C4-2B (cell line): ENCODE measurements around the gene CTR9.
A peak's percentile ranks its signal among the peaks of the same experiment; 100 is the strongest.

ENCODE experiments used
- H3K27ac ChIP-seq: fragments of 450-650 bp; 2 replicates; pipeline ENCODE4 v1.5.1; 2017
- ZFX ChIP-seq: fragments of 450-650 bp; IDR thresholded peaks from 2 replicates; pipeline ENCODE4 v1.6.1; 2017
- TF ChIP-seq, protein P1 (sequence below): fragments of 450-650 bp; conservative IDR thresholded peaks from 2 replicates; pipeline ENCODE4 v1.5.1; 2017; ENCODE audit warnings: mild to moderate bottlenecking

CTR9 gene

DNA sequence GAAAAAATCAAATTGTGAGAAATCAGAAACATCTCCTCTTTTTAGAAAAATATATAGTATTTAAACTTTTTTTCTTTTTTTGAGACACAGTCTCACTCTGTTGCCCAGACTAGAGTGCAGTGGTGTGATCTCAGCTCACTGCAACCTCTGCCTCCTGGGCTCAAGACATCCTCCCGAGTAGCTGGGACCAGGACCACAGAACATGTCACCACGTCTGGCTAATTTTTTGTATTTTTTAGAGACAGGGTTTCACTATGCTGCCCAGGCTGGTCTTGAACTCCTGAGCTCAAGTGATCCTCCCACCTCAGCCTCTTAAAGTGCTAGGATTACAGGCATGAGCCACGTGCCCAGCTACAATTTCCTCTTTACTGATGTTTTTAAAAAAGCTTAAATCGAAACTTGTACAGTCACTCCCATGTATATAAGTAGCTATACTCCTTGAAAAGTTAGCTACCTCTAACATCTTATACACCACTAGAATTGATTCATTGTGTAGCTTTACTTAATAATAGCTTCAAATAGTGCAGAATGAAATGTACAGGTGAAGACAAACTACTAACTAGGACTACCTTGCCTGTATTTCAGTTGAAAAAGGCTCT is 47.4 kb downstream of the CTR9 start:
- no peak overlapping the region for H3K27ac ChIP-seq

DNA sequence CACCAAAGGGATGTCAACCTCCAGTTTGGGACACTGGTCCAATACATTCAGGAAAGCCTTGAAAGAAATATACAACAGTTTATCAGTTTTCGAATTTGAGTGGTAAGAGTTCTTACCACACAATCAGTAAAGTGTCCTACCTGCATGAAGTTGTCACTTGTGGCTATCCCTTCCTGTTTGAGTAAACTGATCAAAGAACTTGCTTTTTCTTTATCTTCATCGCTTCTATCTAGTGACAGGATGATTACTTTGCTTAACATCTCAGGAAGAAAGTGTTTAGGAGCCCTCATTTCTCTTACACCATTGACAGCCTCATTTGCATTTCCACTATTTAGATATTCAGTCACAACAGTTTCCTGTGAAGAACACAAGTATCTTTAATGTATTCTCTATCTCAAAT is 49.2 kb downstream of the CTR9 start:
- TF ChIP-seq, protein P1, sequence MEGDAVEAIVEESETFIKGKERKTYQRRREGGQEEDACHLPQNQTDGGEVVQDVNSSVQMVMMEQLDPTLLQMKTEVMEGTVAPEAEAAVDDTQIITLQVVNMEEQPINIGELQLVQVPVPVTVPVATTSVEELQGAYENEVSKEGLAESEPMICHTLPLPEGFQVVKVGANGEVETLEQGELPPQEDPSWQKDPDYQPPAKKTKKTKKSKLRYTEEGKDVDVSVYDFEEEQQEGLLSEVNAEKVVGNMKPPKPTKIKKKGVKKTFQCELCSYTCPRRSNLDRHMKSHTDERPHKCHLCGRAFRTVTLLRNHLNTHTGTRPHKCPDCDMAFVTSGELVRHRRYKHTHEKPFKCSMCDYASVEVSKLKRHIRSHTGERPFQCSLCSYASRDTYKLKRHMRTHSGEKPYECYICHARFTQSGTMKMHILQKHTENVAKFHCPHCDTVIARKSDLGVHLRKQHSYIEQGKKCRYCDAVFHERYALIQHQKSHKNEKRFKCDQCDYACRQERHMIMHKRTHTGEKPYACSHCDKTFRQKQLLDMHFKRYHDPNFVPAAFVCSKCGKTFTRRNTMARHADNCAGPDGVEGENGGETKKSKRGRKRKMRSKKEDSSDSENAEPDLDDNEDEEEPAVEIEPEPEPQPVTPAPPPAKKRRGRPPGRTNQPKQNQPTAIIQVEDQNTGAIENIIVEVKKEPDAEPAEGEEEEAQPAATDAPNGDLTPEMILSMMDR, result no peak
- TF ChIP-seq ZFX, result no peak
- no peak overlapping the region for H3K27ac ChIP-seq

More for the DNA sequence above, 47.4 kb downstream of the CTR9 start:
- no peak for TF ChIP-seq ZFX
- TF ChIP-seq, protein P1, result no peak

DNA sequence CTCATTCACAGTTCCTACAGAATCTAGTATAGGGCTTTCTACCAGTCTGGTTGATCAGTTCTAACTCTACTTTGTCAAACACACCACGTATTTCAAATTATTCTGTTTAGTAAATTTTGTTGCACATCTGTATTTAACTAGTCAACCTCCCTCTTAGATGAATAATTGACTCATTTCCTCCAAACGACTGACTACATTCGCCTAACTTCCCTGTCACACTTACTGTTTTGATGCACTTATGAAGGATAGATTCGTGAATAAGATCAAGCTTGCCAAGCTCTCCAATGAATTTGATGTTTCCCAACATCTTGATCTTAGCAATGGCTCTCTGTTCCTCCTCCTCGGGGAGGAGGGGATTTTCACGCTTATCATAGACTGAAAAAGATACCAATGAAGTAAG is 52.6 kb downstream of the CTR9 start:
- TF ChIP-seq ZFX, result no peak
- TF ChIP-seq, protein P1, result no peak
- no peak overlapping the region for H3K27ac ChIP-seq

DNA sequence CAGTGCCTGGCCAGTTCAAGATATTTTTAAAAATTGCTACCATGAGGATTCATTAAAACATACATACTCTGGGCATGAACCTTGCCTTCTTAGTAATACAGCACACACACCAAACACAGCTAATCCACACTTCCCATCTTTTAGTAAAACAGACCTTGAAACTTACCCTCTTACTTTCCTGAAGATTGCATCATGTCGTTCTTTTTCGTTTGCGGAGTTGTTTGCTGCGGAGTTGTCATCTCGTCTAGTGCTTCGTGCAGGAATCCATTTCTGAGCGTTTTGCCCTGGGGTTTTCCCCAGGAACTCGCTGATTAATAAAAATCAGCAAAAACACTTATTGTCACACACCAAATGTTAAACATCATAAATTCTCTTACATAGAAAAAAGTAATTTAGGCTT is 54.7 kb downstream of the CTR9 start:
- TF ChIP-seq, protein P1, result no peak
- peak overlapping the region; percentile 14 for H3K27ac ChIP-seq

DNA sequence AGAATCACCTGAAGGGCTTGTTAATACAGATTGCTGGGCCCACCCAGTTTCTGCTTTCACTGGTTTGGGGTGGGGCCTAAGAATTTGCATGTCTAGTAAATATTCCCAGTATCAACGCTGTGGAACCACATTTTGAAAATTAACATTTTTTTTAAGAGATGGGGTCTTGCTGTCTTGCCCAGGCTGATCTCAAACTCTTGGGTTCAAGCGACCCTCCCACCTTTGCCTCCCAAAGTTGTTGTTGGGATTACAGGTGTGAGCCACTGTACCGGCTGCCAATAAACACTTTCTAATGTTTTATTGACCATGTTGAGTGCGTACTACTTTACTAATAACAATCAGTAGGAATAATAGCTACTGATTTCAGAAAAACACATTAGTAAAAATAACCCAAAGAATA is 55.2 kb downstream of the CTR9 start:
- peak overlapping the region; percentile 14; the same call in 1 of the 2 replicates for H3K27ac ChIP-seq
- TF ChIP-seq, protein P1, result no peak
- no peak for TF ChIP-seq ZFX

DNA sequence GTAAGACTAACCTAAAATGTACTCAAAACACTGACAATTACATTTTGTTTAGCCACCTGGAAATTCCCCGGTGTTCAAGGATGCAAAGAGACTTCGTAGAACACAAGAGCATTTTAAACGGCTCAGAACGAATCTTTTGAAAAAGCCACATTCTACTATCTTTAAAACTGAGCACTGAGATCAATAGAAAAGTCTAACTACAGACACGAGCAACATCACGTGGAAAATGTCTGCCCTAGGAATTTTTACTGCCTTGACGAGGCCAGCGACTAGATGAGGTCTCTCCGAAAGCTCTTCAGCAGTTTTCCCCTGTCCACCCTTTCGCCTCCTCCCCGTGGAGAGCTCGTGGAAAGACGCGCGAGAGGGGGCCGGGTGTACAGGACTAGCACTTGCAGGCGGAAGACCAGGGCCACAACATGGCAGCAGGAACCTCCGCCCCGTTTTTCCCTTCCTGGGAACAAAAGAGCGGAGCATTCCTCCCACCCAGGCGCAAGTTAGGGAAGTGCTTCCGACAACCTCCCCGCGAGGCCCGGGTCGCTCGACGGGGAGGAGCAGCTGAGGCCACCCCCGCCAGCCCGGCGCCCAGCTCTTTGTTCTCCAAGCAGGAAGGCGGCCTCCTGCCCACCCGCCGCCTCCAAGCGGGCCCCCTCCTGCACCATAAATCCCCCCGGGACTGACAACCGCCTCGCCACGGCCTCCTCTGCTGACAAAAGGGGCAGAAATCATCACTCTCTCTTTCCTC is 56.6 kb downstream of the CTR9 start:
- TF ChIP-seq, protein P1, result no peak
- TF ChIP-seq ZFX, result no peak
- peak overlapping the region; percentile 100 for H3K27ac ChIP-seq

DNA sequence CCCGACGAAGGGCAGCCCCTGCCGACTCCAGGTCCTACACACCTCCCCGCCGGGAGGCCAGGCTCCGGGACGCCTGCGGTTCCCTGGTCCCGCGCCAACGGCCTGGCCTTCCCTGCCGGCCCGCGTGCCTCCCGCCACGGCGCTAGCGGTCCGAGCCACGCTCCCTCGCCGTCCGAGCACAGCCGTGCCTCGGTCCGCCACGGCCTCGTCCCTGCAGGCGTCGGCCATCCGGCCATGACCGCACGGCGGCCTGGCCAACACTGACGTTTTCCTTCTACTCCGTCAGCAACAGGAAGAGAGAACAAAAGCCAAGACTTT is 57.1 kb downstream of the CTR9 start:
- H3K27ac ChIP-seq, result peak overlapping the region; percentile 100
- peak; percentile 78 for TF ChIP-seq ZFX
- TF ChIP-seq, protein P1, result no peak
